T-helper 2 cell treated with Interferon-gamma antibody and Interleukin-4, amounts not matched to agents 5 μg/mL and 100 μg/mL, for 36 hours (primary cell): ENCODE measurements around the gene TMEM131.
"Not testable (repeated sequence)": the region's sequence is repeated elsewhere in the genome, so short reads cannot be mapped to it uniquely, and the experiment has no call there.

ENCODE experiments used
- DNase-seq: peaks from one replicate; pipeline ENCODE4 v3.0.0; 2021; ENCODE audit warnings: low spot score
- H3K27ac Mint-ChIP-seq: one replicate; pipeline ENCODE4 v1.8.0; 2021; ENCODE audit warnings: mild to moderate bottlenecking, mixed read lengths
- H3K27me3 Mint-ChIP-seq: one replicate; pipeline ENCODE4 v1.8.0; 2021; ENCODE audit warnings: low read depth, mixed read lengths
- H3K36me3 Mint-ChIP-seq: one replicate; pipeline ENCODE4 v1.8.0; 2021; ENCODE audit warnings: low read depth, mixed read lengths
- H3K4me1 Mint-ChIP-seq: one replicate; pipeline ENCODE4 v1.8.0; 2021; ENCODE audit warnings: low read depth, mixed read lengths
- H3K4me3 Mint-ChIP-seq: one replicate; pipeline ENCODE4 v1.8.0; 2022; ENCODE audit warnings: mild to moderate bottlenecking, moderate library complexity, mixed read lengths
- H3K9me3 Mint-ChIP-seq: one replicate; pipeline ENCODE4 v1.8.0; 2021; ENCODE audit warnings: mixed read lengths

The TMEM131 gene

DNA sequence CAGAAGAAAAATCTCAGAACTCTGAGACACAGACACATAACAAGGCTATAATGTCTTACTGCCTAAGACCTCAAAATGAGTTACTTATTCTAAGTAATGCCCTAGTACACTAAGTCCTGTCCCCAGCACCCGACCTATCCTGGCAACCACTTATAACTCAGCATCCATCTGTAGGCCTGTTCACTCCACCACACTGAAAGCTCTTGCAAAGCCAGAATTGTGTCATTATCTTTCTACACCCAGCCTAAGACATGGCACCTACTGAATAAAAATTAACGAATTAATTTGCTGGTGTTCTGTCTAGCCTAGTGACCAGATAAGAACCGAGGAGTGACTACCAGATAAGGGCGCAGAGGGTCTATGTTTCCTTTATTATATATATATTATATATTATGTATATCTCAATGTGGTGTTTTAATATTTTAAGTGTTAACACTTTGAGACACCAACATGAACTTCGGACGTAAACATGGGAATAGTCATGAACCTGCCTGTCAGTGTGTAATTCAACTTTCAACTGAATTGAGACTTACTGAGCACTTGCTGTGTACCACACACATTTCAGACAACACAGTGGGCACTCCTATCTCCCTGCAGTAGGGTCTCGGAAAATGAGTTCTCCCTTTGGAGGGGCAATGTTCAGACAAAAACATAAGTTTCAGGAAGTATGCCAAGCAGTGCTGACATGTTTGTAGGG, 27.7 kb downstream of the TMEM131 start:
- H3K4me1 Mint-ChIP-seq = peaks cover 42% of the 10 kb centered on the region
- peaks cover 3% of the 10 kb centered on the region for H3K9me3 Mint-ChIP-seq
- no peaks in the 10 kb centered on the region for H3K27me3 Mint-ChIP-seq
- no peak overlapping the region for H3K4me3 Mint-ChIP-seq
- no peak for DNase-seq
- peaks cover 3% of the 10 kb centered on the region for H3K36me3 Mint-ChIP-seq
- no peak overlapping the region for H3K27ac Mint-ChIP-seq

DNA sequence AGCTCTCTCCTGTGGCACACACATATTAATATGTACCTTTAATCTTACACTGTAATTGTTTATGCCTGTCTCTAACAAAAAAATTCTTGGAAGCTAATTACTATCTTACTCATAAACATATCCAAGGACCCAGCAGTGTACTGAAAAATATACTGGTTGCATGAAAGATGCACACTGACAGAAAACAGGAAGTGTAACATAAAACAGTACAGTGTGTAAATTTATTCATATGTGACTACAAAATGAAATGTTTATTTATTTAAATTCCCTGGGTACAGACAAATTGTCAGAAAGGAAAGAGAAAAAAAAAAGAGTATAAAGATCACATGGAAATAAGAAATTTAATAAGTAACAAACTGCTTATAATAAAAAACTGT, 28.5 kb downstream of the TMEM131 start:
- peaks cover 3% of the 10 kb centered on the region for H3K9me3 Mint-ChIP-seq
- H3K27me3 Mint-ChIP-seq = no peaks in the 10 kb centered on the region
- peaks cover 48% of the 10 kb centered on the region for H3K4me1 Mint-ChIP-seq
- no peak for DNase-seq
- no peak overlapping the region for H3K27ac Mint-ChIP-seq
- peaks cover 4% of the 10 kb centered on the region for H3K36me3 Mint-ChIP-seq
- no peak overlapping the region for H3K4me3 Mint-ChIP-seq

DNA sequence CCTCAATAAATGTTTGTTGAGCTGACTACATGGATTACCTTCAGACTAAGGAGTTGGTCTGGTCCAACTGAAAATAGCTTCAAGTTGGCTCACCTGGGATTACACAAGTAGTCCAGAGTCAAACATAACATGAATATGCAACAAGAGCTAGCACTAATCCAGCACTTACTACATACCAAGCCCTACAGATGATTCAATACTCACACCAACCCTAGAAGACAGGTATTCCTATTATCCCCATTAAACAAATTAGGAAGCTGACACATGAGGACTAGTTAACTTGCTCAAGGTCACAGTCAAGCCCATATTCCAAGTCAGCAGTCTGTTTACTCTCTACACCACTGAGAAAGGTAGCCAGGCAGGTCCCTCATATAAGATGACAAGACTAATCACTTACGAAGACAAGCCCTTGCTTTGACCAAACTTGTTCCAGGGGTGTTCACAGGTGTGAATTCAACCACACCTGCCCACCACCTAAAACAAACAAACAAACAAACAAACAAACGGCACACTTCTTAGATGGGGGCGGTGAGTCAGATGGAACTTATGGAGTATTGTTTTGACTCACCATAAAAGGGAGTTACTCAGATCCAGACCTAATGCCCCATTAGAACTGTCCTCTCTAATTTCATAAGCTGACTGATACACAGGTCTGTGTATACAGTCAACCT, 29.1 kb downstream of the TMEM131 start:
- H3K27me3 Mint-ChIP-seq = no peaks in the 10 kb centered on the region
- no peak for DNase-seq
- H3K4me1 Mint-ChIP-seq = peaks cover 48% of the 10 kb centered on the region
- no peak overlapping the region for H3K4me3 Mint-ChIP-seq
- H3K9me3 Mint-ChIP-seq = peaks cover 3% of the 10 kb centered on the region
- H3K27ac Mint-ChIP-seq = no peak overlapping the region
- H3K36me3 Mint-ChIP-seq = peaks cover 2% of the 10 kb centered on the region

DNA sequence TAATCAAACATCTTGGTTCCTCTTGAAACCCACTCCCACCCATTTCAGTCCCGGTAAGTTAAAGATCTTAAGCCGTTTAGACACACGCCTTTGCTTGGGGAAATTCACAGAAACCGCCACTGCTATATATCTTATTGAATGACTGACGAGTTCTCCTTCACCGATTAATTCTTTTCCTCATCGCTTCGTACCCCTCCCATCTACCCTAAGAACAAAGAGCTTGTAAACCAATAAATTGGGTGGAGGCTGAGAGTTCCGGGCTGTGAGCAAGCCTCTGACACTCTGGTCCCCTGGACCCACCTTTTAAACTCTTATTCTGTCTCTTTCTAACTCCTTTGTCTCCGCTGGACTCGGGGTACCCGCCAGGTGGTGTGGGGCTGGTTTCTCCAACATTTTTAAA, 30.6 kb downstream of the TMEM131 start:
- Mint-ChIP-seq H3K4me1 (peaks cover 41% of the 10 kb centered on the region), H3K27ac (no peak overlapping the region), H3K27me3 (no peaks in the 10 kb centered on the region), H3K9me3 (peaks cover 3% of the 10 kb centered on the region), H3K4me3 (no peak overlapping the region), H3K36me3 (peaks cover 2% of the 10 kb centered on the region)
- no peak for DNase-seq

DNA sequence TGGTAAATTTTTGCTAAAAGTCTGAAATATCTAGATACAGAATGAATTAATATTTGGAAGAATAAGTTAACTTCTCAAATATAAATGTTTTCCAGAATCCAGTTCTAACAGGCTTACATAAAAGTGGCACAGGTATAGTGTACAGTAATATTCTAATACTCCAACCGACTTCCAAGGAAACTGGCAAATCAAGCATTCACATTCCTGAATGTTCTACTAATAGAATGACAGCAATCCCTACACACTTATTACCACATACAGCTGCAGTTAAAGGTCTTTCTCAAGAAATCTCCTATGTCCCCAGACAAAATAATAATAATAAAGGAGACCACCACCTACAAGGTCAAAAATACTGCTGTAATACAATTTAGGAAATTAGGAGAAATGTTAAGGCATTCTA, 31.9 kb downstream of the TMEM131 start:
- H3K4me1 Mint-ChIP-seq = peaks cover 30% of the 10 kb centered on the region

DNA sequence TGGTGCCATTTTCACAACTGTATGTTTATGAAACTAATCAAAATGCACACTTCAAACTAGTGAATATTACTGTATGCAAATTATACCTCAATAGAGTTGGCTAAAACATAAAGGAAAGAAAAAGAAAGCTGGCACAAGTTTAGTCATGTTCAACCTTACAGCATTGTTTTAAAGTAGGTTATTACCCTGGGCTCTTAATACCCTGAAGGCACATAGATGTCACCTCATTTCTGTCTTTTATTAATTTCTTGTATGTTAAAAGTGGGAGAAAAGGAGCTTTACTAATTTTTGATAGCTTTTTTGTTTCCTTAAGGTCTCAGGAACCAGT, 32.7 kb downstream of the TMEM131 start:
- Mint-ChIP-seq H3K27me3 (no peaks in the 10 kb centered on the region), H3K4me1 (peaks cover 36% of the 10 kb centered on the region), H3K27ac (no peak overlapping the region), H3K9me3 (peaks cover 3% of the 10 kb centered on the region), H3K4me3 (no peak overlapping the region), H3K36me3 (peaks cover 6% of the 10 kb centered on the region)
- DNase-seq = no peak

More for the DNA sequence above, 31.9 kb downstream of the TMEM131 start:
- Mint-ChIP-seq H3K27ac (no peak overlapping the region), H3K27me3 (no peaks in the 10 kb centered on the region), H3K9me3 (peaks cover 3% of the 10 kb centered on the region), H3K4me3 (no peak overlapping the region), H3K36me3 (peaks cover 3% of the 10 kb centered on the region)
- DNase-seq = no peak

DNA sequence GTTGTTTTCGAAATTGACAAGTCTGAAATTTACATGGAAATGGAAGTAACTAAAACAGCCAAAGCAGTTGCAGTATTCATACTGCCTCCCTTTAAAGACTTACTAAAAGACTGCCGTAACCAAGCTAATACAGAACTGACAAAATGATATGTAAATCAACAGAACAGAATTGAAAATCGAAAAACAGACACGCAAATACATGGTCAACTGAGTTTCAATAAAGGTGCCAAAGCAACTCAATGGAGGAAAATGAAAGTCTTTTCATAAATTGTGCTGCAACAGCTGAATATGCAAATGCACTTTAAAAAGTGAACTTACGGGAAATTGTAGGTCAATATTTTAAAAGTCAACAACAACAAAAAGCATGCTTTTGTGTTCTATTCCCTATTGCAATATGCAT, 34.2 kb downstream of the TMEM131 start:
- H3K27ac Mint-ChIP-seq = no peak overlapping the region
- peaks cover 3% of the 10 kb centered on the region for H3K9me3 Mint-ChIP-seq
- no peak overlapping the region for H3K4me3 Mint-ChIP-seq
- H3K27me3 Mint-ChIP-seq = no peaks in the 10 kb centered on the region
- peaks cover 29% of the 10 kb centered on the region for H3K4me1 Mint-ChIP-seq
- no peak for DNase-seq
- peaks cover 6% of the 10 kb centered on the region for H3K36me3 Mint-ChIP-seq

DNA sequence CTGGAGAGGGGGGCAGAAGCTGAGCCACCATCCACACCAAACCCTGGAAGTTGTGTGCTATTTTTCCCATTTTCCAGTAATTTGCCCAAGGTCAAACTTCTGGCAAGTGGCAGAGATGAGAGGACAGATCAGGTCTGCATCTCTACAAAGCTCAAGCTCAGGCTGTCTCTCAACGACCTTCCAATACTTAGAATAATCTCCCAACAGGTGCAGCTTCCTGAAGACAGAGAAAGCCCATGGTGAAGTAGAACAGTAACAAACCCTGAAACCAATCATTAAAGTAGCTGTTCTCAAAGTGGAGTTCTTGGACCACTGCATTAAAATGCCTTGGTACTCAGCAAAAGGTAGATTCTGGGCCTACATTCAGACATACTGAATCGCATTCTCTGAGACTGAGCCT, 37.6 kb downstream of the TMEM131 start:
- Mint-ChIP-seq H3K27ac (no peak overlapping the region), H3K36me3 (peaks cover 8% of the 10 kb centered on the region), H3K9me3 (peaks cover 3% of the 10 kb centered on the region), H3K4me1 (peaks cover 28% of the 10 kb centered on the region), H3K4me3 (no peak overlapping the region), H3K27me3 (no peaks in the 10 kb centered on the region)
- no peak for DNase-seq

DNA sequence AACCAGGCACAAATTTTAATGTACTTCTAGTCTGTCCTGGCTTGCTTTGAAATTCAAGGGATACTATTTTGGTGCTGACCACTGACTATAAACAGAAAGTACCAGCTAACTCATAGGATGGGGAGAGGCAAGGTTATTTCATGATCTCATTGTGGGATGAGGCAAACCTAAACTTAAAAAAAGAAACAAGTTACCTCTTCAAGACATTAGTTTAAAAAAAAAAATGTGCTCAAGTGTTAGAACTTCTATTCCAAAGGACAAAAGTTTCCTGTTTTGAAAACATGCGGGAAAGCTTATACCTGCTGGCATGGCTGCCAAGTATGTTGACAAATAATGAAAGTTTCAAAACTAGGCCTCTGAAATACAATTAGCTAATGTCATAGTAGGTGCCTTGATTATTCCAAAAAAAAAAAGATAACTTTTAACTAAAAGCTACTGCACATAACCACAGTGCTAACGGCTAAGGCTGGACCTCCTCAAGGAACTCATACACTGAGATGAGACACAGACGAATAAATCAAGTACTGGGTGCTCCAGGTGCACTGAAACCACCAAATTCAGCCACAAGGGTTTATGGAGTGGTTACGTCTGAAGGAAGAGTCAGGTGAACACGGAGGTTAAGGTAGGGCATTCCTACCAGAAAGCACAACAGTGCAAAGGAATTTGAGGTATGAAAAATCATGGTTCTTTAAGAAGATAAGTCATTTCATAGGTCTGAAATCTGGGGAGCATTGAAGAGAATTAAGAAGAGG, 38.1 kb downstream of the TMEM131 start:
- no peak overlapping the region for H3K27ac Mint-ChIP-seq
- H3K36me3 Mint-ChIP-seq = peaks cover 8% of the 10 kb centered on the region
- peaks cover 25% of the 10 kb centered on the region for H3K4me1 Mint-ChIP-seq
- H3K4me3 Mint-ChIP-seq = no peak overlapping the region
- H3K9me3 Mint-ChIP-seq = peaks cover 2% of the 10 kb centered on the region
- DNase-seq = no peak
- H3K27me3 Mint-ChIP-seq = no peaks in the 10 kb centered on the region

DNA sequence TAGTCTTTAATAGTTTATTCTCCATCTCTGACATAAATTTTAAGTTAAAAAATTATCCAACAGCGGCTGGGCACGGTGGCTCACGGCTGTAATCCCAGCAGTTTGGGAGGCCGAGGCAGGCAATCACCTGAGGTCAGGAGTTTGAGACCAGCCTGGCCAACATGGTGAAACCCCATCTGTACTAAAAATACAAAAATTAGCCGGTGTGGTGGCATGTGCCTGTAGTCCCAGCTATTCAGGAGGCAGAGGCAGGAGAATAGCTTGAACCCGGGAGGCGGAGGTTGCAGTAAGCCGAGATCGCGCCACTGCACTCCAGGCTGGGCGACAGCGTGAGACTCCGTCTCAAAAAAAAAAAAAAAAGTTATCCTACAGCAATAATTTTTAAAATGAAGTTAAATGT, 39.0 kb downstream of the TMEM131 start:
- DNase-seq, H3K27ac Mint-ChIP-seq, H3K27me3 Mint-ChIP-seq, H3K9me3 Mint-ChIP-seq, H3K4me3 Mint-ChIP-seq, H3K36me3 Mint-ChIP-seq: not testable (repeated sequence)
- H3K4me1 Mint-ChIP-seq = peaks cover 23% of the 10 kb centered on the region

DNA sequence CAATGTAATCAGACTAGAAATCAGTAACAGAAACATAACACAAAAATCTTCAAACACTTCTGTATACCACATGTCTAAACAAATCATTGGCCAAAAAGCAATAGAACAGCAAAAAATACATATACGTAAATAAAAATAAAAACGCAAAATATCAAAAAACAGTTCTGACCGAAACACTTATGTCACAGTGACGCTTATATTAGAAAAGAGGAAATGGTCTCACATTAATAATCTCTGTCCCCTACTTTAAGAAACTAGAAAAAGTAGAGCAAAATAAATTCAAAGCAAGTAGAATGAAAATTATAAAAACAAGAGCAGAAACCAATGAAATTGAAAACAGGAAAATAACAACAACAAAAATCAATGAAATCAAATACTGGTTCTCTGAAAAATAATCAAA, 41.9 kb downstream of the TMEM131 start:
- Mint-ChIP-seq H3K4me1 (peaks cover 23% of the 10 kb centered on the region), H3K36me3 (peaks cover 6% of the 10 kb centered on the region), H3K27ac (no peak overlapping the region), H3K27me3 (no peaks in the 10 kb centered on the region), H3K9me3 (no peaks in the 10 kb centered on the region), H3K4me3 (no peak overlapping the region)
- DNase-seq = no peak

DNA sequence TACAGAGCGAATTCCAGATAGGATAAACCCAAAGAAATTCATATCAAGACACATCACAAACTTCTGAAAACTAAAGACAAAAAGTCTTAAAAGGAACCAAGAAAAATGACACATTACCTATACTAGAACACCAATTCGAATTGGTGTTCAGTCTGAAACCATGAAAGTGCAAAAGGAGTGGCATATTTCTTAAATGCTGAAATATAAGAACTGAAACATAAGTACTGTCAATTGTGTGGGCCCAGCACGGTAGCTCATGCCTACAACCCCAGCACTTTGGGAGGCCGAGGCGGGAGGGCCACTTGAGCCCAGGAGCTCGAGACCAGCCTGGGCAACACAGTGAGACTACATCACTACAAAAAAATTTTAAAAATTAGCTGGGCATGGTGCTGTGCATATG, 43.4 kb downstream of the TMEM131 start:
- no peak for DNase-seq
- Mint-ChIP-seq H3K4me1 (peaks cover 10% of the 10 kb centered on the region), H3K36me3 (peaks cover 7% of the 10 kb centered on the region), H3K4me3 (no peak overlapping the region), H3K27me3 (no peaks in the 10 kb centered on the region), H3K27ac (no peak overlapping the region), H3K9me3 (no peaks in the 10 kb centered on the region)

DNA sequence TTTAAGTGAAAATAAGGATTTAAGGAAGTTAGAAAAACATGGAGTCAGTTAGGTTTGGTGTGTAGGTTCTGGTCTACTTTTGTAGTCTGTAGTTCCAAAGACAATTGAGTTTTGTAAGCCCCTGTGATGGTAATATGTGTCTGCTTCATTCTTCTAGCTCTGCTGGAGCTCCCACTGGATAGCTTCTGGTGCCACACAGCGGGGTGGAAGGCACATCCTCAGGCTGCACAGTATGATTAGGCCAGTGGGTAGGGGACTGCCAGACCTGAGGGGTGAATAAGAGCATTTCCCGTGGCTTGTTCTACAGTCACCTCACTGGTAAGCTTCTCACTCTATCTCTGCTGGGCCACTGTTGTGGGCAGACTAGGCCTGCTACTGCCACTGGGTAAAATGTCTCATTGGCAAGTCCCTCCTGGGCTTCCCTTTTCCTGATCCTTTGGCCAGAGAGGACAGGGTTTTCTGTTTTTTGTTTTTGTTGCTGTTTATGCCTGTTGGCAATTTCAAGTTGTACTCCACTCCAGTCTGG, 44.5 kb downstream of the TMEM131 start:
- no peak overlapping the region for H3K27ac Mint-ChIP-seq
- H3K27me3 Mint-ChIP-seq = no peaks in the 10 kb centered on the region
- no peak overlapping the region for H3K4me3 Mint-ChIP-seq
- H3K9me3 Mint-ChIP-seq = no peaks in the 10 kb centered on the region
- peak; percentile 23 for DNase-seq
- peaks cover 9% of the 10 kb centered on the region for H3K4me1 Mint-ChIP-seq
- H3K36me3 Mint-ChIP-seq = peaks cover 7% of the 10 kb centered on the region
